DMS 273 (cell line): Measurements from ENCODE around the gene GTPBP4.
"Not testable (repeated sequence)": the region's sequence is repeated elsewhere in the genome, so short reads cannot be mapped to it uniquely, and the experiment has no call there.

Source experiments
- DNase-seq: peaks from one replicate; lab custom pipeline; 2025; ENCODE audit not compliant: unreplicated experiment; lab: John Stamatoyannopoulos, UW

The GTPBP4 gene

DNA sequence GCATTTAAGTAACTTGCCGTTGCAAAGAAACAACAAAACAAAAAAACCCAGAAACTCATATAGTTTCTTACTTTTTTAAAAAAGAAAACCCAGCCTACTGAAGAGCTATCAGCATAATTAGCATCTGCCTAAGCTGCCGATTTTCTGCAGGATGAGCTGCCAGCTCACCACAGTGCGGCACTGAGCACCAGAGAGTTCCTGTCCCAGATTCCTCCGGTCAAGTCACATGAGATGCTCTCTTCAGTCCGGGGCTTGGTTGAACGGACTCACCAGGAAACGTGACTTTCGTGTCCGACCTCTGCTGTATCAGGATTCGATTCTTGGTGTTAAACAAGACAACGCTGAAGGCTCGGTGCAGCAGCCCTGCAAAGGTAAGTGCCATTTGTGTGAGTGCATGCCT is 34.2 kb downstream of the GTPBP4 start:
- no peak for DNase-seq

DNA sequence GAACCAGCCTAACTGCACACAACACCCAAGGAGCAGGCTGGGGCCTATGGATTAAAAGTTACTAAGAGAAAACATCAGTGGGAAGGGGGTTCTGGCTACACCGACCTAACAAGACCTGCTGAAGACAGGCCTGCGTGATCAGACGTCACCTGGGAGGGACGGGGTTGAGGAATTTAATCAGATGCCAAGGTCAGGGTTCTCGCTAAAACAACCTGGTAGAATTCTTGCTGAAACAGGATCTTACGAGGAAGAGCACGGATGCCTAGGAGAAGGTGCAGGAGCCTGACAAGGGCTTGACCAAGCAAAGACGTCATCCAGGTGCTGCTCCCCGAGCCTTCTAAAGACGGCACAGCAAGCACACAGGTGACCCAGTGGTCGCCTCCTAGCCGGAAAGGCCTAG is 35.9 kb downstream of the GTPBP4 start:
- DNase-seq, result no peak

DNA sequence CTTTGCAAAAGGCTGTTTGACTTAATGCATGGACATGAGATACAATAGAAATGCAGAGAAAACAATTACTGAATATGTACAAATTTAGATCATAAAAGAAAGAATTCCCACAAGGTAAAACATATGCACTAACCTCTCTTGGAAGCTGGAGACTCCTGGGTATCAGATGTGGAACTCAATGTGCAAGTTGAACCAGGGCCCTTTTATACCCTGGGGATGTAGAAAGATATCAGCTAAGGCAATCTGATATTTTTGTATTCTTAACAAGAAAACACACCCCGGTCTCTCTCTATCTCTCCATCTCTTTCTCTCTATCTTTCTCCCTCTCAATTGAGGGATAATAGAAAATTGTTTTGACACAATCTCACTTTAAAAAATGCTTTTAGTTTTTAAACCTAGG is 37.4 kb downstream of the GTPBP4 start, which contains the start of gene IDI2:
Gene IDI2, minus strand, starts transcription at position 177 of the 400 bp plus-strand sequence. CDS start 1,136 bp downstream, outside the sequence.
- DNase-seq, result no peak

DNA sequence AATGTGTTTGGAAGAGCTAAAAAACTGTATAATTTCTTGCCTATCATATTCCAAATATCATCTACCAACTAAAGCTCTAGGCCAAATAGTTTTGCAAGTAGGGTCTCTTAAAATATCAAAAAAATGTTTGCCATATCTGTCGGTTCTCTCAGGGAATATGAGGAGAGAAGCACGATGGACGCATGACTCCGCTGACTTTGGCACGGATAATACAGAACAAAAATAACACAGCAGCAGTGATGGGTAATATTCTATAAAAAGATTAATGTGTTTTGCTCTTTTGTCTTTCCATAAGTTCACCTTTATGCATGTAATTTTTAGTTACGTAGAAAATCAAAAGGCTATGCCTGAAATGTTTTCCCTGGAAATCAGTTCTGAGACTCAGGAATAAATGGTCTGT is 38.3 kb downstream of the GTPBP4 start:
- DNase-seq, result no peak

DNA sequence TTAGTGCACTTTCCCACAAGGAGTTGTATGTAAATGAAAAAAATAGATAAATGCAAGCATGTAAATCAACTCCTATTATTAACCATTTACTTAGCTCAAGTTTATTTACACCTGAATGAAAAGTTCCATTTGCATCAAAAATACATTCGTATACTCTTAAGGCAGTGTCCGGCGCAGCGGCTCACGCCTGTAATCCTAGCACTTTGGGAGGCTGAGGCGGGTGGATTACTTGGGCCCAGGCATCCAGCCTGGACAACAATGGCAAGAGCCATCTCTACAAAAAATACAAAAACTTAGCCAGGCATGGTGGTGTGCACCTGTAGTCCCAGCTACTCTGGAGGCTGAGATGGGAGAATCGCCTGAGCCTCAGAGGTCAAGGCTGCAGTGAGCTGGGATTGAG is 41.6 kb downstream of the GTPBP4 start:
- no peak for DNase-seq

DNA sequence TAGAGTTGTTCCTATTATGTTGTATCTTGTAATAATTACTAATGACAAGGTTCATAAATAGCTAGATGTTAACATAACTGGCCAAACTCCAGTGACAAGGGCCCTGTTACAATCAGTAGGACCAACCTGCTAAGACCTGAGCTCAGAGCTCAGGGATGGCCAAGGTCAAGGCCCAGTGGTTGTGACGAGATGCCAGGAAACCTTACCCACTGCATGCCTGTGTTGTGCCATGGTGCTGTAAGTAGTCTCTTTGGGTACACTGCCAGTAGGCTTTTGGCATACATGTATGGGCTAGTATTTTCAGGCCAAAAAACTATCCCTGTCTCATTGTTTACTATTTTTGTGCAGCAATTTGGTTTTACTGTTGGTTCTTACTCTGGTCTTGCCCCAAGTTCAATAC is 45.4 kb downstream of the GTPBP4 start:
- no peak for DNase-seq

DNA sequence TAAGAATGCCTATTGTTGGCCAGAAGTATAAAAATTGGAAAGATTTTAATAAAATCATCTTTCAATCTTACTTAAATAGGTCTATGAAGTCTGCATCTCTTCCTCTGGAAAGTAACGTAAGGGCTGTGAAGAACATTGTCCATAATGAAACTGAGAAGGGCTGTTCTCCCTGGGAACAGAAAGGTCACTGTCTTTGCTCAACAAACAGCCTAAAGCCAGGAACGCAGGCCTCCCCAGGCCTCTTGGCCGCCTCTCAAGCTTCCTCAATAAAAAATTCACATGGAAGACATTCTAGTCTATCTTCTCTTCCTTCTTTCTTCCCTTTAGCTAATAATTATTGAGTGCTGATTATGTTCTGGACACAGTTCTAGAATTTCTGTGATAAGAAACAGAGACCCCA is 46.5 kb downstream of the GTPBP4 start:
- DNase-seq, result no peak

DNA sequence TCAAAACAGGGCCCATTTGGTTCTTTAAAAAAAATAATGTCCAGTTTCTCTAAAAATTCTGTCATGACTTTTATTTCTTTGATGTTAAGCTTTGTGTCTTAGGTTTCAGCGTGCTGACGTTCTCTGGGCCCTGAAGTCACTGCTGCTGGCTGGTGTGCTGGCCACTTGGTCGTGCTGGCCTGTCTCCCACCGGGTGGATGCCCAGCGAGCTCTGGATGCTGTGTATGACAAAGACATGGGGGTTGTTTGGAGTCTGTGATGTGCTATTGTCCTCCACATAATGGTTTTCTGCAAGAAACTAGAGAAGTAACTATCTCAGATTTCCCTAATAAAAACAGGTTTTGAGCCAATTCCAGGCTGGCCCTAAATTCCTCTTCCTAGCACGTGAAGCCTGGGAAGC is 47.0 kb downstream of the GTPBP4 start:
- DNase-seq, result no peak

DNA sequence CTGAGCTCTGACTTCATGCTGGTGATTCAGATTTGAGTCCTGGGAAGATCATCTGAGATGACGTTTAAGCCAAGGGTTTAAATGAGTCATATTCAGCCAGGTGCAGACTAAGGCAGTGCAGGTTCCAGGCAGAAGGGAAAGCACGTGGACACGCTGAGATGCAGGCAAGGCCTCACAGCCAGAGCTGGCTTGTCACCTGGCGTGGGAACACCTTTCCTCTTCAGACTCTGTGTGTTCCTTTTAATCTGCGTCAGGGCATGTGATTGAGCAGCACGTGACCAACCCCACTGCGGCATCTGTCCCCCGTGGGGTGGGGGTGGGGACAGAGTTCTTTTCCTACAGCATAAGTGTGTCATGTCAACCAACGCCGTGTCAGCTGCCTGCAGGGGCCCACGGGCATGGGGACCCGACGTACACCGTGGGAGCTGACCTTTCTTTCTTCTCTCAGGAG is 48.1 kb downstream of the GTPBP4 start:
- DNase-seq, result no peak

DNA sequence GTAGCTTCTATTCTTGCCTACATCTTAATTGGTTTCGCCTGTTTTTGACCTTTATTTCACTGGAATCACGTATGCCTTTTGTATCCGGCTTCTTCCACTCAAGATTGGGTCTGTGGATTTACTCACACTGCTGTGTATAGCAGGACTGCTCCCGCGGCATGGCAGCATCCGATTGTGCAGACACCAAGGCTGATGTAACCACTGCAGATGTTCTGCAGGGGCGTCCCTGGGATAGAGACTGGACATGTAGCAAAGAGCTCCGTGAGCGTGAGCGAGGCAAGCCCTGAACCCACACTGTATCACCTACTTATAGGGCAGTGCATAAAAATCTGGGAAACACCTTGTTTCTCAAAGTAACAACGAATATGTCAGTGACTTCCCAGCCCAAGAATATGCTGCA is 48.9 kb downstream of the GTPBP4 start:
- no peak for DNase-seq

DNA sequence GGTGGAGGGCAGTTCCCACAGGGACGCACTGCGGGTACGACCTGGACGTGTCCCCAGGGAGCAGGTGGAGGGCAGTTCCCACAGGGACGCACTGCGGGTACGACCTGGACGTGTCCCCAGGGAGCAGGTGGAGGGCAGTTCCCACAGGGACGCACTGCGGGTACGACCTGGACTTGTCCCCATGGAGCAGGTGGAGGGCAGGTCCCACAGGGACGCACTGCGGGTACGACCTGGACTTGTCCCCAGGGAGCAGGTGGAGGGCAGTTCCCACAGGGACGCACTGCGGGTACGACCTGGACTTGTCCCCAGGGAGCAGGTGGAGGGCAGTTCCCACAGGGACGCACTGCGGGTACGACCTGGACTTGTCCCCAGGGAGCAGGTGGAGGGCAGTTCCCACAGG is 50.5 kb downstream of the GTPBP4 start:
- not testable (repeated sequence) for DNase-seq

DNA sequence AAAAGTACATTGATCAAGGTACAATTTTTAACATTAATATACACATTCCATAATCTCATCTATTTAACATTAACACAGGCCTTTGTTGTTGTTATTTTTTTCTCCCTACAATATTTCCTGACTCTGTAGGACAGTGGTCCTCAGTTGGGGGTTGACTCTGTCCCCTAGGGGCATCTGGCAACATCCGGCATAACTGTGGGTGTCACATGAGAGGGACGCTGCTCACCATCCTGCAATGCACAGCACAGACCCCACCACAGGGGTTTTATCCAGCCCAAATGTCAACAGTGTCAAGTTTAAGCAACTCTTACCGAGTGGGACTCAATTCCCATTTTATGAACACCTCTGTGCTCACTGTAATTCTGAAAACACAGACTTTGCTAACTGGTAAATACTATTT is 51.9 kb downstream of the GTPBP4 start:
- DNase-seq, result no peak

DNA sequence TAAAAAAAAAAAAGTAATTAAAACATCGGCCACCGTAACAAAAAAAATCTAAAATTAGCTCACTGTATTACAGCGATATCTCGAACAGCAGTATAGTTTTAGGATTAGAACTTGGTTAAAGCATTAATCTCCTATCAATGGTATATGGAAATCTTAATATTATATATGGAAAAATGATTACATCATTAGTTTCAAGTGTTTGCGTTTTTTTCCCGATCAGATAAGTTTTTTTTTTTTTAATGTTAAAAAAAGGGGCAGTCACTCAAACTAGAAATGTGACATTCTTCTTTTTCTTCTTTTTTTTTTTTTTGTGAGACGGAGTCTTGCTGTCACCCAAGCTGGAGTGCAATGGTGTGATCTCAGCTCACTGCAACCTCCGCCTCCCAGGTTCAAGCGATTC is 53.3 kb downstream of the GTPBP4 start:
- DNase-seq, result no peak

DNA sequence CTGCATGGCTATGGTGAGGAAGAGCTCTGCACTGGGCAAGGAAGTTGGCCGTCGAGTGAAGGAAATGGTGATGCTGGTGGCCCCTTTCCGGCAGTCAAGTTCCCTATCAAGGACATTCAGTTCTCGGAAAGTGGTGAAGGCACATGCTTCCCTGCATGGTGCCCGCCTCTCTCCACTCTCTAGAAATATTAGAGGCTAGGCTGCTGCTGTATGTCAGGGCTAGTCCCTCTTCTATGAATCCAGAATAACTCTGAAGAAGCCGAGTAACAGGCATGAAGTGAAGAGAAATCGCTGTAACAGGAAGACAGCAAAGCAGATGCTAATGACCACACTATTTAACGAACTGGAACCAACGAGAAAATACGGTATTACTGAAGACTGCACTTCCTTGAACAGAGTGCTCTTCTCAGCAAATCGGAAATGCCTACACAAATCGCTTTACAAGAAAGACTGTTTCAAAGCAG is 55.3 kb downstream of the GTPBP4 start:
- DNase-seq, result no peak

DNA sequence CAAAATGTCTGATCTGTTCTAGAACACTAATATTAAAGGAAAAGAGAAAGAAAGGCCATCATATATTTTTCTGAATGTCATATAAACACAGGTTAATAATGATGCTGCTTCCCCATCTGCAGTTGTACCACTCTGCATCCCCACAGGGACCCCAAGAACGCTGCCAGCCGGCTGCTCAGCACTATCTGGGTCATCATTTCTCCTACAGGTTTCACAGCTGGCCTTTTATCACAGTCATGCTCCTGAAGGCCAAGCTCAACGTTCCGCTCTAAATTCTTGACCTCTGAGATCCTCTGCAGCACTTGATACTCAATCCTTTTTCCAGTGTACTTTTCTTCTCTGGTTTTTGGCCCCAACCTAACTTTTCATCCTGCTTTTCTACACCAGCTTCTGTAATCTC is 55.9 kb downstream of the GTPBP4 start:
- no peak for DNase-seq

DNA sequence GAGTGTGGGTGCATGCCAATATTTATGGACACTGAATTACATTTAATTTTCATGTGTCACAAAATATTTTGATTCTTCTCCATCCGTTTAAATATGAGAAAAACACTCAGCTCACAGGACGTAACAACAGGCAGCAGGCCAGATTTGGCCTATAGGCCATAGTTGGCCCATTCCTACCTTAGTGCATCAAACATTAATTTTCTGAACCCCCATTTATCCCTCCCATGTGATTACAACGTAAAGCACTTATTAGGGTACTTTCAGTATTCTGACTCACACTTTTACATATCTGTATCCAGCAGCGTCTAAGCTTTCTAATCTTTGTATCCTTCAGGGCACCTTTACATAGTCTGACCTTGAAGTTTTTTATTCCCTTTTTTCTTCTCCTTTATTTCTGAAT is 56.7 kb downstream of the GTPBP4 start:
- no peak for DNase-seq

DNA sequence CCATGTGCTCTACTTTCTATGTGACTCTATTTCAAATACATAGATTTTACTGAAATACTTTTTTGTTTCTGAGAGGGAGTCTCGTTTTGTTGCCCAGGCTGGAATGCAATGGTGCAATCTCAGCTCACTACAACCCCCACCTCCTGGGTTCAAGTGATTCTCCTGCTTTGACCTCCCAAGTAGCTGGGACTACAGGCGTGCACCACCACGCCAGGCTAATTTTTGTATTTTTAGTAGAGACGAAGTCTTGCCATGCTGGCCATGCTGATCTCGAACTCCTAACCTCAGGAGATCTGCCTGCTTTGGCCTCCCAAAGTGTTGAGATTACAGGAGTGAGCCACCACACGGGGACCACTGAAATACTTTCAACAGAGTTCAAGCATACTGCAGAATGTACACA is 57.2 kb downstream of the GTPBP4 start:
- DNase-seq, result no peak

DNA sequence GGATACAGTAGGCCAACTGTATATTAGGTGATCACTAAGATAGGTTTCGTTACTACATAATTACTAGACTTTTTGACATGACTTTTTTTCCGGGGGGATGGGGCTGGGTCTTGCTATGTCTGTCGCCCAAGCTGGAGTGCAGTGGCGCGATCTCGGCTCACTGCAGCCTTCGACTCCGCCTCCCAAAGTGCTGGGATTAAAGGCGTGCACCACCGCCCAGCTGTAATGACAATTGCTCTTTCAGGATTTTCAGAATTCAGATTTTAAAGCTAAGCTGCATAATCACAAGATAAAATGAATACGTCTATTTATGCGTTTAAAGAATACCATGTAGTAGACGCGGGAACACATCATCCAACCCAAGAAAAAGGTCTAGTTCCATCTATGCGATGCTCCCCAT is 59.7 kb downstream of the GTPBP4 start:
- peak; percentile 36 for DNase-seq

DNA sequence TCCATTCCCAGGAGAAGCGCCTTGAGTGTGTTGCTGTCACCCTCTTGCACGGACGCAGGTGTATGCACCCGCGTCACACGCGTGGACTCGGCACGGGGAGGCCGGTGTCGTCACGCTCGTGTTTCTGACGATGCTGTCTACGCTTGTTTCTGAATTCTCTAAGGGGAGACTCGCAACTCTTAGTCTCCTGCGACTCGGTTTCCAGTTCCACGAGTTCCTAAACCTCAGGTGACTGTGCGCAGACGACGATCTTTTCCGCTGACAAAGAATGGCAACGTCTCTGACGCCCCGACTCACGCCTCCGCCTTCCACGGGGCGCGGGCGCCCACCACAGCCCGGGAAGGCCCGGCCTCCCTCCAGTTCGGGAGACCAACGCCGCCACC is 60.1 kb downstream of the GTPBP4 start:
- DNase-seq, result peak; percentile 59

DNA sequence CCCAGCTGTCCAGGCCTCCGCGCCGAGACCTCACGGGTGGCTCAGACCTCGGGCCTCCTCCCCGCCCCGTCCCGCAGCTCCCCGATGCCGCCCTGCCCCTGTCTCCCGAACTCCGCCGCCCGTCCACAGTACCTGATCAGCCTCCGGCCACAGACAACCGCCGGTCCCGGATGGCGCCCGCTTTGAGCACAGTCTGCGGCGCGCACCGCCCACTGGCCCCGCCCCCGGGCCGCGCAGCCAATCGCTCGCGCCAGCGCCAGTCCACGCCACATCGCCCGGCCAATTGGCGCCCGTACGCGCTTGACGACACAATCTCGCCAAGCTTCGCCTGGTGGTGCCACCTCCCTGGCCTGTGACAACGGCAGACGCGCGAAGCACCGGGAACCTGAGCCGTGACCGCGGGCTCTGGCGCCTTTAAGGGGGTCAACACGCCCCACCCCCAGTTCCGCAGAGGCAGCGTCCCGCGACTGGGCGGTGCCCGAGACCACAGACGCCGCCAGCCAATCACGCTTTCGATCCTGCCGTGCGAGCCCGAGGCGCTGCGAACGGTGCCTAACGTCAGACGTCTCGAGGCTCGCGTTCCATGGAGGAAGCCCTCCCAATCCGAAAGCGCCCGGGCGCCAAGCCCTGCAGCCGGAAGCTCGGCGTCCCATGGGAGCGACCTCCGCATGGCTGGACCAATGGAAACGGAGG is 60.6 kb downstream of the GTPBP4 start, which contains the start of gene IDI1:
Gene IDI1, minus strand, starts transcription at position 388 of the 693 bp plus-strand sequence. Its CDS starts 116 bp downstream, at position 272.
- DNase-seq, result peak; percentile 99

DNA sequence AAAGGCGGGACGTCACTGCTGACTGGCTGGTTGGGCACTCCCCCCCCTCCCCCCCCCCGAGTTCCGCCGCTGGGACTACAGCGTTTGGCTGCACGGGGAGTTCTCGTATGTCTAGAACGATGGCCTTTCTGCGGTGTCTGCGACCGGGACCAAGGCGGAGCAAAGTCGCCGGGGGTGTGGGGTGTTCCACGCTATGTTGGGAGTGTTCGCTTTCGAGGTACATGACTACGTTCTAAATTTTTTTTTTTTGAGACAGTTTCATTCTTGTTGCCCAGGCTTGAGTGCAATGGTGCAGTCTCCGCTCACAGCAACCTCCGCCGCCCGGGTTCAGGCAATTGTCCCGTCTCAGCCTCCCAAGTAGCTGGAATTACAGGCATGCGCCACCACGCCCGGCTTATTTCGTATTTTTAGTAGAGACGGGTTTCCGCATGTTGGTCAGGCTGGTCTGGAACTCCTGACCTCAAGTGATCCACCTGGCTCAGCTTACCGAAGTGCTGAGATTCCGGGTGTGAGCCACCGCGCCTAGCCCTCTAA is 61.3 kb downstream of the GTPBP4 start:
- no peak for DNase-seq

DNA sequence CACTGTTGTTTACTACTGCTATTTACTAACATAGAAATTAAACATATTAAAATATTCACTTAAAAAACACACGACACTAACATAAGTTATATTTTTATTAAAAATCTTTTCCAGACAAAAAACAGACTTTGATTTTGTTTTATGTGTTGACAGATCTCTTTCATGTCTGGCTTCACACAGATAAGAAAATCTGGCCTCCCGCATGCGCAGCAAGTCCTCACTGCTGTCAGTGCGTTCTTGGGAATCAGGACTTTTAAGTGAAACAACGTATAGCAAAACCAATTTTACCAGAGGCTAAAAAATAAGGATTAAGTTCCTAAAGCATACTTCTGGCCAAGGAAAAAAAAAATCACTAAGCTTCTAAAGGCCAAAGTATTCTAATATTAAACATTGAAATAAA is 61.9 kb downstream of the GTPBP4 start:
- DNase-seq, result peak; percentile 22

DNA sequence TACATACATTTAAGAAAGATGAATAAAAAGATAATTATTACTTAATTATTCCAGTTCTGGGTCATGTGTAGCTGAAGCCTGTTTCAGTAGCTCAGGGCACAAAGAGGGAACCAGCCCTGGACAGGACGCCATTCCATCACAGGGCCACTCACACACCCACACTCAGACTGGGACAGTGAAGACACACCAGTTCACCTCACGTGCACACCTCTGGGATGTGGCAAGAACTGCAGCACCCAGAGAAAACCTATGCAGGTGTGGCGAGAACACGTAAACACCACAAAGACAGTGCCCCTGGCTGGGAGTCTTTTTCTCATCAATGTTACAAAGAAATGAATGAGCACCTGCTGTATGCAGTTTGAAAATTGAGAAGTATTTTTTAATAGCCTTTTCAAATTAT is 62.3 kb downstream of the GTPBP4 start:
- peak; percentile 24 for DNase-seq
